HepG2 (cell line): Measurements from ENCODE around the gene FAM216A. TPM values are rescaled to one million over a fixed set of nuclear protein-coding genes. Genes with fewer than 3 reads are reported as not detected.
A peak's percentile ranks its signal among the peaks of the same experiment; 100 is the strongest.

ENCODE experiments used
- ARID2 ChIP-seq: sonication (generic); formaldehyde crosslinking; IDR thresholded peaks from 2 replicates; pipeline ENCODE4 v1.8.1; 2022; ENCODE audit warnings: mild to moderate bottlenecking, missing genetic modification reagents, borderline replicate concordance
- E2F1 ChIP-seq: sonication (generic); formaldehyde crosslinking; IDR thresholded peaks from 2 replicates; pipeline ENCODE4 v1.5.0; 2020; ENCODE audit warnings: missing genetic modification reagents
- GZF1 ChIP-seq: sonication (generic); formaldehyde crosslinking; IDR thresholded peaks from 2 replicates; pipeline ENCODE4 v1.5.1; 2020; ENCODE audit warnings: mild to moderate bottlenecking, missing genetic modification reagents
- MED8 ChIP-seq: sonication (generic); formaldehyde crosslinking; IDR thresholded peaks from 2 replicates; pipeline ENCODE4 v1.8.1; 2023; ENCODE audit warnings: mild to moderate bottlenecking, missing genetic modification reagents; ENCODE audit not compliant: insufficient replicate concordance
- MIER3 ChIP-seq: IDR thresholded peaks from 2 replicates; pipeline ENCODE4 v1.6.1; 2016; ENCODE audit warnings: missing compliant biosample characterization, borderline replicate concordance
- NFE2L2 ChIP-seq: fragments of 150-350 bp; IDR thresholded peaks from 2 replicates; pipeline ENCODE4 v1.6.1; 2014; ENCODE audit warnings: low read length
- NFKB2 ChIP-seq: sonication (generic); formaldehyde crosslinking; IDR thresholded peaks from 2 replicates; pipeline ENCODE4 v1.4.0; 2020; ENCODE audit warnings: missing genetic modification reagents, borderline replicate concordance
- POLR2AphosphoS5 ChIP-seq: IDR thresholded peaks from 2 replicates; pipeline ENCODE4 v1.6.1; 2012; ENCODE audit warnings: low read depth, low read length
- PRMT3 ChIP-seq: sonication (generic); formaldehyde crosslinking; IDR thresholded peaks from 2 replicates; pipeline ENCODE4 v1.8.1; 2022; ENCODE audit warnings: low read depth, mild to moderate bottlenecking, moderate library complexity, missing genetic modification reagents, borderline replicate concordance
- RFX5 ChIP-seq: IDR thresholded peaks from 2 replicates; pipeline ENCODE4 v1.6.1; 2011; ENCODE audit warnings: low read depth, low read length, improper control_type of control experiment
- TRAFD1 ChIP-seq: sonication (generic); formaldehyde crosslinking; IDR thresholded peaks from 2 replicates; pipeline ENCODE4 v1.5.1; 2020; ENCODE audit warnings: missing genetic modification reagents, mild to moderate bottlenecking, borderline replicate concordance
- ZFP1 ChIP-seq: IDR thresholded peaks from 2 replicates; pipeline ENCODE4 v1.6.1; 2016
- ZKSCAN8 ChIP-seq: IDR thresholded peaks from 2 replicates; pipeline ENCODE4 v1.6.1; 2016; ENCODE audit warnings: borderline replicate concordance, missing genetic modification reagents, missing compliant biosample characterization
- ZNF251 ChIP-seq: sonication (generic); formaldehyde crosslinking; IDR thresholded peaks from 2 replicates; pipeline ENCODE4 v1.9.0; 2021; ENCODE audit warnings: mild to moderate bottlenecking, missing genetic modification reagents
- ZNF563 ChIP-seq: sonication (generic); formaldehyde crosslinking; IDR thresholded peaks from 2 replicates; pipeline ENCODE4 v1.8.0; 2022; ENCODE audit warnings: mild to moderate bottlenecking, moderate library complexity, missing genetic modification reagents
- ZNF614 ChIP-seq: IDR thresholded peaks from 2 replicates; pipeline ENCODE4 v1.6.1; 2018; ENCODE audit warnings: missing biosample characterization, missing genetic modification reagents, inconsistent platforms, borderline replicate concordance
- ZNF768 ChIP-seq: sonication (generic); formaldehyde crosslinking; IDR thresholded peaks from 2 replicates; pipeline ENCODE4 v1.4.0; 2020; ENCODE audit warnings: missing genetic modification reagents
- ZNF792 ChIP-seq: IDR thresholded peaks from 2 replicates; pipeline ENCODE4 v1.6.1; 2016
- ZXDC ChIP-seq: sonication (generic); formaldehyde crosslinking; IDR thresholded peaks from 2 replicates; pipeline ENCODE4 v1.5.0; 2020; ENCODE audit warnings: mild to moderate bottlenecking, missing genetic modification reagents
- polyA plus RNA-seq, 8 experiments: library from polyadenylated mRNA; depleted of rRNA in 3 of 8; stranded (reverse) in 7 of 8; unstranded in 1 of 8; fragments of >200 nt; fragmentation: Illumina TruSeq in 4 of 8; extraction: Trizol in 4 of 8; gene quantifications; 2 replicates each; pipeline versions ENCODE4 v1.2.1 to v1.2.3, GENCODE V29; 2011 to 2016; ENCODE audit warnings: low read depth in 4 of 8, missing spikeins in 1 of 8, mixed read lengths in 1 of 8; ENCODE audit not compliant: insufficient read depth in 1 of 8
- total RNA-seq, 5 experiments: library from RNA; depleted of rRNA; stranded (reverse); fragments of >200 nt; fragmentation: Illumina TruSeq; extraction: Trizol; gene quantifications; 2 replicates each; pipeline ENCODE4 v1.2.3, GENCODE V29; 2016; ENCODE audit warnings: low read depth in 1 of 5

Gene FAM216A
- total and polyA plus RNA-seq, 2 of the 13 experiments (the other 11 are each of a cell fraction or from before 2014, with no cell fraction given) = 20.3 to 31.2 TPM

- TF ChIP-seq TRAFD1 (0 out of 2 replicates have a peak, but pooled peaks have one; percentile 54), GZF1 (CRISPR knock-in tag) (peak; percentile 82; the same call in 1 of the 2 replicates), ZNF768 (CRISPR knock-in tag) (peak; percentile 55), ZXDC (CRISPR knock-in tag) (peak; percentile 97; the same call in 1 of the 2 replicates), NFKB2 (peak; percentile 98; the same call in 1 of the 2 replicates), ZNF251 (peak; percentile 84; the same call in 1 of the 2 replicates), PRMT3 (CRISPR knock-in tag) (peak; percentile 98), ARID2 (CRISPR knock-in tag) (peak; percentile 96; the same call in 1 of the 2 replicates), NFE2L2 (no peak), RFX5 (peak; percentile 37; the same call in 1 of the 2 replicates), ZNF563 (CRISPR knock-in tag) (peak; percentile 98), POLR2AphosphoS5 (peak; percentile 89), ZNF792 (CRISPR knock-in tag) (peak; percentile 93), ZKSCAN8 (CRISPR knock-in tag) (peak; percentile 78; the same call in 1 of the 2 replicates), ZFP1 (CRISPR knock-in tag) (peak; percentile 45; the same call in 1 of the 2 replicates), MIER3 (CRISPR knock-in tag) (peak; percentile 71; the same call in 1 of the 2 replicates), E2F1 (CRISPR knock-in tag) (peak; percentile 99), MED8 (CRISPR knock-in tag) (peak; percentile 70), ZNF614 (peak; percentile 83; the same call in 1 of the 2 replicates)
These were observed 33.4 kb downstream of the FAM216A start, which contains the start of the genes RAD9B and VPS29 (continued) for GRCh38 chr12:110501752-110502738.
